Left lung (tissue), 10 donors: ENCODE measurements around the gene SEMG1. TPM values are rescaled to one million over a fixed set of nuclear protein-coding genes. Genes with fewer than 3 reads are reported as not detected.

Experiments used
- ATAC-seq: fragments of 200-7000 bp; cut with Tn5 transposase; one replicate; pipeline ENCODE4 v1.9.1; 2020; ENCODE audit warnings: moderate library complexity
- DNase-seq, 4 donors: peaks; one replicate each; pipeline ENCODE4 v3.0.0-alpha.2; 2013 to 2020
- H3K27ac ChIP-seq, 2 donors: fragments of 200-600 bp; sonication (generic) in 1 of 2; one replicate each; pipeline versions ENCODE4 v1.5.0 to v1.8.0; 2020 to 2021
- H3K27me3 ChIP-seq, 2 donors: fragments of 200-600 bp; sonication (generic) in 1 of 2; one replicate each; pipeline versions ENCODE4 v1.5.0 to v1.8.0; 2020 to 2021
- H3K36me3 ChIP-seq, 2 donors: fragments of 200-600 bp; sonication (generic) in 1 of 2; one replicate each; pipeline versions ENCODE4 v1.5.0 to v1.8.0; 2020 to 2021
- H3K4me1 ChIP-seq, 2 donors: fragments of 200-600 bp; one replicate each; pipeline ENCODE4 v1.8.0; 2021
- H3K4me3 ChIP-seq, 2 donors: fragments of 200-600 bp; sonication (generic) in 1 of 2; one replicate each; pipeline versions ENCODE4 v1.5.0 to v1.8.0; 2020 to 2021; ENCODE audit warnings: mild to moderate bottlenecking in 1 of 2
- H3K9me3 ChIP-seq, 2 donors: fragments of 200-600 bp; sonication (generic) in 1 of 2; one replicate each; pipeline versions ENCODE4 v1.5.0 to v1.8.0; 2020 to 2021
- intact Hi-C, 2 donors: fragments of 100-400 bp; cut with DNase I; formaldehyde crosslinking; loops; one replicate each; pipeline versions ENCODE4 v1.11.2 to v1.14.2; 2022
- polyA plus RNA-seq, 6 donors: library from polyadenylated mRNA; unstranded; fragments of 120-200 nt; gene quantifications; one replicate each; pipeline ENCODE4 v1.2.1, GENCODE V29; 2013; ENCODE audit not compliant: insufficient read length in 6 of 6
- total RNA-seq, 2 donors: library from RNA; stranded (reverse); fragmentation: NEBNext Ultra II Directional; extraction: Animal tissue kit (Norgen Biotek cat#: 25700); gene quantifications; one replicate each; pipeline ENCODE4 v1.2.1, GENCODE V29; 2021
- TF ChIP-seq, protein P1 (sequence below), 2 donors: fragments of 200-600 bp; sonication (generic) in 1 of 2; IDR thresholded peaks; one replicate each; pipeline versions ENCODE4 v1.5.0 to v1.8.0; 2021; ENCODE audit warnings: antibody characterized with exemption in 2 of 2
- donor health status: DM: no; HTN: yes; CAD: no.
- donor health status: DM: no; HTN: no; CAD: no.

Gene SEMG1
- total and polyA plus RNA-seq, 8 donors: 0.31 TPM; not detected in 7

DNA sequence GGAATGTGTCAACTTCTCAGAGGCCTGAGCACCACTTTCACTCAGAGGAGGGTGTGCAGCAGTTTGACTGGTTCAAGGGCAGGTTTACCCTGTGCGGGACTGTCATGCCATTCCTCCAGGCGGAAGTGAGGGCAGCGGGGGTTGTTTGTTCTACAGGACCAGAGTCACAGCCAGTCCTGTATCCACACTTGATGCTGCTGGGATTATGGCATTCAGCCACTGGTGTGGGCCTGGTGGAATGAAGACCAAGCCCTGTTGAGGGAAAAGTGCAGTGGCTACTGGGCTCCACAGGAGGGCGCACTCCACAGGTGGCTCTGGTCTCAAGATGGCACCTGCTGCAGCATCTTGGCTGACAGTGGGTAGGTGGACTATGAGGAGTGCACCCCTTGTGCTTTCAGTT lies 29.2 kb downstream of the SEMG1 start:
- DNase-seq: peak in 3 of 4 donors; percentile 17 to 70 (median 56)
- Histone ChIP-seq H3K36me3 (no peaks in the 10 kb centered on the region), H3K27me3 (peaks cover 0 to 5% of the 10 kb centered on the region in 2 donors), H3K4me3 (no peak overlapping the region), H3K4me1 (no peaks in the 10 kb centered on the region), H3K27ac (no peak overlapping the region), H3K9me3 (peaks cover 0 to 6% of the 10 kb centered on the region in 2 donors)
- peak; percentile 92 for ATAC-seq
- TF ChIP-seq, protein P1, sequence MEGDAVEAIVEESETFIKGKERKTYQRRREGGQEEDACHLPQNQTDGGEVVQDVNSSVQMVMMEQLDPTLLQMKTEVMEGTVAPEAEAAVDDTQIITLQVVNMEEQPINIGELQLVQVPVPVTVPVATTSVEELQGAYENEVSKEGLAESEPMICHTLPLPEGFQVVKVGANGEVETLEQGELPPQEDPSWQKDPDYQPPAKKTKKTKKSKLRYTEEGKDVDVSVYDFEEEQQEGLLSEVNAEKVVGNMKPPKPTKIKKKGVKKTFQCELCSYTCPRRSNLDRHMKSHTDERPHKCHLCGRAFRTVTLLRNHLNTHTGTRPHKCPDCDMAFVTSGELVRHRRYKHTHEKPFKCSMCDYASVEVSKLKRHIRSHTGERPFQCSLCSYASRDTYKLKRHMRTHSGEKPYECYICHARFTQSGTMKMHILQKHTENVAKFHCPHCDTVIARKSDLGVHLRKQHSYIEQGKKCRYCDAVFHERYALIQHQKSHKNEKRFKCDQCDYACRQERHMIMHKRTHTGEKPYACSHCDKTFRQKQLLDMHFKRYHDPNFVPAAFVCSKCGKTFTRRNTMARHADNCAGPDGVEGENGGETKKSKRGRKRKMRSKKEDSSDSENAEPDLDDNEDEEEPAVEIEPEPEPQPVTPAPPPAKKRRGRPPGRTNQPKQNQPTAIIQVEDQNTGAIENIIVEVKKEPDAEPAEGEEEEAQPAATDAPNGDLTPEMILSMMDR (IDR thresholded peaks at IDR 0.05): peak; percentile 34 to 52
- intact Hi-C loops: no loop called here

DNA sequence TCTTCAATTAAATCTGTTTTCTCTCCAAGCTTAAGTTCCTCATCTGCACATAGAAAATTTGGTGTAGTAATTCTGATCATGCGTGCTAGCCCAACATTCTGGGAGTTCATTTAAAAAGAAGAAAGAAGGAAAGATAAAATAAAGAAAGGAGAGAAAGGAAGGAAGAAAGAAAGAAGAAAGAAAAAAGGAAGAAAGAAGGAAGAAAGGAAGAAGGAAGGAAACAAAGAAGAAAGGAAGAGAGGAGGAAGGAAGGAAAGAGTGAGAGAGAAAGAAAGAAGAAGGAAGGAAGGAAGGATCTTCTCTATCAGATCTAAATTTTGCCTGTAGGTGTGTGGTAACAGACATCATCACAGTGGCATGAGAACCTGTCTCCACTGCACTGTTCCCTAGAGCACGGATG lies 31.3 kb downstream of the SEMG1 start:
- Histone ChIP-seq H3K27ac (no peak overlapping the region), H3K9me3 (peaks cover 0 to 6% of the 10 kb centered on the region in 2 donors), H3K36me3 (no peaks in the 10 kb centered on the region), H3K4me3 (no peak overlapping the region), H3K4me1 (no peaks in the 10 kb centered on the region), H3K27me3 (peaks cover 0 to 5% of the 10 kb centered on the region in 2 donors)
- TF ChIP-seq, protein P1 (IDR thresholded peaks at IDR 0.05): no peak
- ATAC-seq (no peak), DNase-seq (no peak)
- intact Hi-C loops: no loop called here

DNA sequence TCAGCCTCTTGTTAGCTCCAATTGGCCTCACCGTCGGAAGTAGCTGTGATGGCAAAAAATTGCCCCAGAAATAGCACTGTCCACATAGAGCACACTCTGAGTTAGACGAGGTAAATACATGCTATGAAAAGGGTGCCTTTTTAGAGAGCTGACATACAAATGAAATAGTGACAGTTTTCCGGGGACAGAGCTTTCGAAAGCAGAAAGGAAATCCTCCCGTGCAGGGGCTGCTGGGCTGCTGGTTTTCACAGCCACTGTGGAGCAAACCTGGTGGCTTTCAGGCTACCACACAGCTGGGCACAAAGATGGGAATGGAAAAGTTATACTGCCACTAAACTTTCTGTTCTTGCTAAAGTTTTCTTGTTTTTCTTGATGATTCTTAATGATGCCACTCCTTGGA lies 39.3 kb downstream of the SEMG1 start:
- H3K27ac ChIP-seq: peak overlapping the region in 1 of 2 donors; percentile 60
- TF ChIP-seq, protein P1 (IDR thresholded peaks at IDR 0.05): no peak
- H3K4me3 ChIP-seq: no peak overlapping the region
- H3K9me3 ChIP-seq: no peaks in the 10 kb centered on the region
- no peaks in the 10 kb centered on the region for H3K36me3 ChIP-seq
- H3K4me1 ChIP-seq: peaks cover 0 to 26% of the 10 kb centered on the region in 2 donors
- peaks cover 0 to 11% of the 10 kb centered on the region in 2 donors for H3K27me3 ChIP-seq
- ATAC-seq (no peak), DNase-seq (no peak)
- intact Hi-C loops: no loop called here

DNA sequence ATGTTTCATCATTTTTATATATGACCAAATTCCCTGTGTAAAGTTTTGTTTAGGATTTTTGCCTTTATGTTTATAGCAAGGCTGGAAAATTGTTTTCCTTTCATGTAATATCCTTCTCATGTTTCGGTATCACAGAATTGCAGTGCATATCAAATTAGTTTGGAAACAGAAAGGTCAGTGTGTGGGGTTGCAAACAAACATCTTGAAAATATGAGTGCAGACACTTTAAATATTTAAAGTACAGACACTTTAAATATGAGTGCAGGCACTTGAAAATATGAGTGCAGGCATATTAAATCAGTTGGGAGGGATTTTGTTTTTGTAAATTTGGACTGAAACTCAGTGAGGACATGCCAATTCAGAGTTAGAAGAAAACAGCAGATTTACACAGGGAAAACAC lies 41.0 kb downstream of the SEMG1 start:
- intact Hi-C loops: no loop called here
- H3K27ac ChIP-seq: no peak overlapping the region
- H3K9me3 ChIP-seq: no peaks in the 10 kb centered on the region
- no peak overlapping the region for H3K4me3 ChIP-seq
- DNase-seq: no peak
- peak; percentile 73 for ATAC-seq
- H3K27me3 ChIP-seq: peaks cover 0 to 11% of the 10 kb centered on the region in 2 donors
- TF ChIP-seq, protein P1 (IDR thresholded peaks at IDR 0.05): no peak
- H3K4me1 ChIP-seq: peaks cover 0 to 43% of the 10 kb centered on the region in 2 donors
- no peaks in the 10 kb centered on the region for H3K36me3 ChIP-seq

DNA sequence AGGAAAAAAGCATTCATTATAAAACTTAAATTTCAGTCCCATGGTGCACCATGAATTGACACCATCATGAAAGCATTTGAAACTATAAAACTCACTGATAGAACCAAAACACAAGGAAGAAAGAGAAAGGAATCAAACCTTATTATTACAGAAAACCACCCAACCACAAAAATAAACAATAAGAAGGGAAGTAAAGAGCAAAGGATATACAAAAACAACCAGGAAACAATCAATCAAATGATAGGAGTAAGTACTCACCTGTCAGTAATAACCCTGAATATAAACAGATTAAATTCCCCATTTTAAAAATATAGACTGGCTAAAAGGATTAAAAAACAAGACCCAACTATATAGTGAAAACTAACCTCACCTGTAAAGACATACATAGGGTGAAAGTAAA lies 41.8 kb downstream of the SEMG1 start:
- Histone ChIP-seq H3K4me3 (no peak overlapping the region), H3K36me3 (no peaks in the 10 kb centered on the region), H3K4me1 (peaks cover 0 to 48% of the 10 kb centered on the region in 2 donors), H3K27me3 (peaks cover 0 to 11% of the 10 kb centered on the region in 2 donors), H3K27ac (no peak overlapping the region), H3K9me3 (no peaks in the 10 kb centered on the region)
- TF ChIP-seq, protein P1 (IDR thresholded peaks at IDR 0.05): no peak
- ATAC-seq (no peak), DNase-seq (no peak)
- intact Hi-C loops: no loop called here
